DOHH2 (cell line): ENCODE measurements around the gene ASTN1.

Experiments
- H3F3A ChIP-seq: fragments of 200-600 bp; sonication (generic), shearing (Covaris generic); 2 replicates; pipeline ENCODE4 v1.6.0; 2016; ENCODE audit warnings: antibody characterized with exemption, mild to moderate bottlenecking; ENCODE audit not compliant: control insufficient read depth, insufficient read depth
- H3K27ac ChIP-seq: fragments of 200-600 bp; sonication (generic); 2 replicates; pipeline ENCODE4 v1.5.1; 2014; ENCODE audit warnings: low read depth, mild to moderate bottlenecking, low read length, moderate library complexity
- H3K27me3 ChIP-seq: fragments of 200-600 bp; sonication (generic); 2 replicates; pipeline ENCODE4 v1.6.1; 2014; ENCODE audit warnings: mild to moderate bottlenecking, low read length, mixed read lengths; ENCODE audit not compliant: control insufficient read depth
- H3K36me3 ChIP-seq: fragments of 200-600 bp; sonication (generic); 2 replicates; pipeline ENCODE4 v1.6.1; 2014; ENCODE audit warnings: mild to moderate bottlenecking, low read length, moderate library complexity, mixed read lengths; ENCODE audit not compliant: control insufficient read depth
- H3K4me1 ChIP-seq: fragments of 200-600 bp; sonication (generic); 2 replicates; pipeline ENCODE4 v1.6.1; 2014; ENCODE audit warnings: mild to moderate bottlenecking, low read length, mixed read lengths; ENCODE audit not compliant: control insufficient read depth
- H3K4me2 ChIP-seq: fragments of 200-600 bp; sonication (generic); 2 replicates; pipeline ENCODE4 v1.6.0; 2014; ENCODE audit warnings: mild to moderate bottlenecking, low read length, moderate library complexity
- H3K4me3 ChIP-seq: fragments of 200-600 bp; sonication (generic); 2 replicates; pipeline ENCODE4 v1.5.1; 2014; ENCODE audit warnings: mild to moderate bottlenecking, low read length, mixed read lengths
- H3K79me2 ChIP-seq: fragments of 200-600 bp; sonication (generic); 2 replicates; pipeline ENCODE4 v1.6.1; 2014; ENCODE audit warnings: mild to moderate bottlenecking, low read length, mixed read lengths; ENCODE audit not compliant: control insufficient read depth
- H3K9me2 ChIP-seq: fragments of 200-600 bp; sonication (generic); replicated peaks from 2 replicates; pipeline ENCODE4 v1.6.1; 2014; ENCODE audit warnings: mild to moderate bottlenecking, low read length, mixed read lengths; ENCODE audit not compliant: control insufficient read depth
- H3K9me3 ChIP-seq: fragments of 200-600 bp; sonication (generic); 2 replicates; pipeline ENCODE4 v1.6.1; 2014; ENCODE audit warnings: antibody characterized with exemption, low read length, mixed read lengths; ENCODE audit not compliant: control insufficient read depth, insufficient read depth
- H4K20me1 ChIP-seq: fragments of 200-600 bp; sonication (generic); 2 replicates; pipeline ENCODE4 v1.6.0; 2014; ENCODE audit warnings: low read depth, mild to moderate bottlenecking, antibody characterized with exemption, low read length, moderate library complexity; ENCODE audit not compliant: control insufficient read depth, insufficient read depth
- CTCF ChIP-seq: fragments of 200-600 bp; sonication (generic); IDR thresholded peaks from one replicate; pipeline ENCODE4 v1.5.1; 2014; ENCODE audit warnings: antibody characterized with exemption, mild to moderate bottlenecking, low read depth, low read length; ENCODE audit not compliant: poor library complexity, severe bottlenecking
- EZH2phosphoT487 ChIP-seq: fragments of 200-600 bp; sonication (generic); IDR thresholded peaks from 2 replicates; pipeline ENCODE4 v1.6.1; 2017; ENCODE audit warnings: borderline replicate concordance, mild to moderate bottlenecking, antibody characterized with exemption, low read length, moderate library complexity, mixed read lengths

Gene ASTN1

GRCh38 chr1:177122461-177123251 lies 41.9 kb downstream of the ASTN1 start:
- no peak overlapping the region for H3K4me2 ChIP-seq
- H3K36me3 ChIP-seq = no peaks in the 10 kb centered on the region

GRCh38 chr1:177119311-177119710 lies 45.2 kb downstream of the ASTN1 start:
- Histone ChIP-seq H3K4me2 (no peak overlapping the region), H3K27me3 (no peaks in the 10 kb centered on the region), H3K4me1 (no peaks in the 10 kb centered on the region), H3K36me3 (no peaks in the 10 kb centered on the region), H4K20me1 (no peaks in the 10 kb centered on the region), H3F3A (no peaks in the 10 kb centered on the region), H3K4me3 (no peak overlapping the region), H3K9me2 (no peaks in the 10 kb centered on the region), H3K79me2 (no peaks in the 10 kb centered on the region), H3K27ac (no peak overlapping the region), H3K9me3 (no peaks in the 10 kb centered on the region)
- TF ChIP-seq CTCF (no peak), EZH2phosphoT487 (no peak)

More at GRCh38 chr1:177122461-177123251, 41.9 kb downstream of the ASTN1 start:
- no peaks in the 10 kb centered on the region for H3K79me2 ChIP-seq
- TF ChIP-seq EZH2phosphoT487 (no peak), CTCF (no peak)
- H3K9me2 ChIP-seq = no peaks in the 10 kb centered on the region
- H3K4me1 ChIP-seq = no peaks in the 10 kb centered on the region
- H3K4me3 ChIP-seq = no peak overlapping the region
- no peaks in the 10 kb centered on the region for H3K9me3 ChIP-seq
- no peaks in the 10 kb centered on the region for H3K27me3 ChIP-seq
- H3K27ac ChIP-seq = no peak overlapping the region
- H4K20me1 ChIP-seq = no peaks in the 10 kb centered on the region
- no peaks in the 10 kb centered on the region for H3F3A ChIP-seq

- H4K20me1 ChIP-seq = no peaks in the 10 kb centered on the region
- no peaks in the 10 kb centered on the region for H3K4me1 ChIP-seq
- no peaks in the 10 kb centered on the region for H3K79me2 ChIP-seq
- no peak overlapping the region for H3K4me3 ChIP-seq
- no peaks in the 10 kb centered on the region for H3K9me2 ChIP-seq
- no peaks in the 10 kb centered on the region for H3K27me3 ChIP-seq
- no peaks in the 10 kb centered on the region for H3K9me3 ChIP-seq
- no peak overlapping the region for H3K27ac ChIP-seq
- no peaks in the 10 kb centered on the region for H3F3A ChIP-seq
- TF ChIP-seq EZH2phosphoT487 = no peak
- TF ChIP-seq CTCF = no peak
- no peaks in the 10 kb centered on the region for H3K36me3 ChIP-seq
- H3K4me2 ChIP-seq = no peak overlapping the region
Measured at GRCh38 chr1:177118901-177119300, 45.6 kb downstream of the ASTN1 start.
